IMR-90 (cell line): ENCODE measurements around the gene LCAT. TPM values are rescaled to one million over a fixed set of nuclear protein-coding genes. Genes with fewer than 3 reads are reported as not detected.

Source experiments
- ATAC-seq: fragments of 200-7000 bp; cut with Tn5 transposase; 2 replicates; pipeline ENCODE4 v1.9.1; 2020; ENCODE audit warnings: low read depth, mild to moderate bottlenecking, moderate library complexity
- BruUV-seq: library from RNA; stranded (reverse); fragments of 400-500 nt; replicated peaks from 2 replicates; lab custom pipeline; 2021; lab: Mats Ljungman, UMichigan
- CTCF ChIA-PET: fragments of 300-600 bp; formaldehyde crosslinking; extraction: SDS; loops from one replicate; lab custom pipeline; 2021; ENCODE audit warnings: antibody characterized with exemption; lab: Yijun Ruan, JAX
- POLR2A ChIA-PET: fragments of 300-600 bp; sonication (Branson Sonifier 250); formaldehyde crosslinking; loops from one replicate; lab custom pipeline; 2022; ENCODE audit warnings: antibody characterized with exemption; ENCODE audit not compliant: unreplicated experiment; lab: Charles Lee
- DNase-seq: peaks from one replicate; pipeline ENCODE4 v3.0.0; 2013
- H2AFZ ChIP-seq: replicated peaks from 2 replicates; pipeline ENCODE3; 2013; ENCODE audit warnings: low read length, mild to moderate bottlenecking; ENCODE audit not compliant: poor library complexity
- H2AK5ac ChIP-seq: 2 replicates; pipeline ENCODE4 v1.6.1; 2013; ENCODE audit warnings: low read depth, low read length, inconsistent platforms
- H2AK9ac ChIP-seq: replicated peaks from 2 replicates; pipeline ENCODE3; 2013; ENCODE audit warnings: mild to moderate bottlenecking, low read depth, low read length, moderate library complexity; ENCODE audit not compliant: poor library complexity
- H2BK120ac ChIP-seq: 2 replicates; pipeline ENCODE4 v1.6.1; 2013; ENCODE audit warnings: low read depth, low read length, inconsistent platforms
- H2BK15ac ChIP-seq: 3 replicates; pipeline ENCODE4 v1.6.1; 2013; ENCODE audit warnings: low read depth, low read length, inconsistent platforms
- H2BK20ac ChIP-seq: 2 replicates; pipeline ENCODE4 v1.6.1; 2013; ENCODE audit warnings: low read depth, mild to moderate bottlenecking, inconsistent platforms, low read length, moderate library complexity
- H2BK5ac ChIP-seq: 2 replicates; pipeline ENCODE4 v1.6.1; 2013; ENCODE audit warnings: mild to moderate bottlenecking, low read depth, low read length, inconsistent platforms; ENCODE audit not compliant: poor library complexity, severe bottlenecking
- H3K14ac ChIP-seq: replicated peaks from 2 replicates; pipeline ENCODE4 v1.6.1; 2013; ENCODE audit warnings: low read depth, low read length, inconsistent platforms
- H3K18ac ChIP-seq: 2 replicates; pipeline ENCODE4 v1.6.1; 2013; ENCODE audit warnings: low read depth, low read length, control low read depth
- H3K23ac ChIP-seq: 2 replicates; pipeline ENCODE4 v1.6.1; 2013; ENCODE audit warnings: low read depth, low read length, inconsistent platforms
- H3K27ac ChIP-seq: 2 replicates; pipeline ENCODE4 v1.5.1; 2013; ENCODE audit warnings: mild to moderate bottlenecking, control low read depth, low read length; ENCODE audit not compliant: insufficient read depth
- H3K27me3 ChIP-seq: 2 replicates; pipeline ENCODE4 v1.6.1; 2013; ENCODE audit warnings: low read length; ENCODE audit not compliant: control insufficient read depth, insufficient read depth
- H3K36me3 ChIP-seq: 2 replicates; pipeline ENCODE4 v1.6.1; 2013; ENCODE audit warnings: low read length, mixed read lengths; ENCODE audit not compliant: control insufficient read depth, insufficient read depth
- H3K4ac ChIP-seq: 2 replicates; pipeline ENCODE4 v1.6.1; 2013; ENCODE audit warnings: low read depth, low read length, inconsistent platforms
- H3K4me1 ChIP-seq: 2 replicates; pipeline ENCODE4 v1.6.1; 2013; ENCODE audit warnings: low read length, mixed read lengths; ENCODE audit not compliant: control insufficient read depth, insufficient read depth
- H3K4me2 ChIP-seq: 2 replicates; pipeline ENCODE4 v1.6.1; 2013; ENCODE audit warnings: low read depth, mild to moderate bottlenecking, control low read depth, low read length, moderate library complexity
- H3K4me3 ChIP-seq: 2 replicates; pipeline ENCODE4 v1.5.1; 2013; ENCODE audit warnings: low read depth, mild to moderate bottlenecking, control low read depth, low read length, moderate library complexity; ENCODE audit not compliant: insufficient read depth
- H3K56ac ChIP-seq: 2 replicates; pipeline ENCODE4 v1.6.1; 2013; ENCODE audit warnings: low read length, inconsistent platforms; ENCODE audit not compliant: insufficient read depth; ENCODE audit errors: extremely low read depth
- H3K79me1 ChIP-seq, 2 experiments: 2 replicates each; pipeline ENCODE4 v1.6.1; 2013; ENCODE audit warnings: low read length in 2 of 2, inconsistent platforms in 1 of 2, low read depth in 1 of 2
- H3K9ac ChIP-seq: 2 replicates; pipeline ENCODE4 v1.6.1; 2013; ENCODE audit warnings: low read depth, low read length, control low read depth
- H3K9me1 ChIP-seq: 2 replicates; pipeline ENCODE4 v1.6.1; 2013; ENCODE audit warnings: low read length, inconsistent platforms; ENCODE audit not compliant: insufficient read depth
- H3K9me3 ChIP-seq: 2 replicates; pipeline ENCODE4 v1.6.1; 2013; ENCODE audit warnings: low read length; ENCODE audit not compliant: control insufficient read depth, insufficient read depth
- H4K20me1 ChIP-seq: 2 replicates; pipeline ENCODE4 v1.6.1; 2013; ENCODE audit warnings: low read length, inconsistent platforms; ENCODE audit not compliant: insufficient read depth
- H4K5ac ChIP-seq: 2 replicates; pipeline ENCODE4 v1.6.1; 2013; ENCODE audit warnings: mild to moderate bottlenecking, low read depth, low read length, control low read depth
- H4K8ac ChIP-seq, 2 experiments: 2 replicates each; pipeline ENCODE4 v1.6.1; 2013; ENCODE audit warnings: low read depth in 2 of 2, low read length in 2 of 2, control low read depth in 1 of 2, inconsistent platforms in 1 of 2
- H4K91ac ChIP-seq: 2 replicates; pipeline ENCODE4 v1.6.1; 2013; ENCODE audit warnings: low read depth, low read length, inconsistent platforms; ENCODE audit not compliant: insufficient read depth
- BHLHE40 ChIP-seq: fragments of 150-350 bp; IDR thresholded peaks from 2 replicates; pipeline ENCODE4 v1.6.1; 2016; ENCODE audit warnings: mild to moderate bottlenecking, low read depth, low read length
- CEBPB ChIP-seq: IDR thresholded peaks from 2 replicates; pipeline ENCODE4 v1.6.1; 2012; ENCODE audit warnings: low read depth, low read length, improper control_type of control experiment
- CHD1 ChIP-seq: IDR thresholded peaks from 2 replicates; pipeline ENCODE4 v1.6.1; 2012; ENCODE audit warnings: low read depth, low read length, improper control_type of control experiment
- CTCF ChIP-seq: conservative IDR thresholded peaks from 2 replicates; pipeline ENCODE4 v1.5.1; 2012; ENCODE audit warnings: mild to moderate bottlenecking, low read depth, low read length, improper control_type of control experiment
- FOS ChIP-seq: fragments of 150-350 bp; IDR thresholded peaks from 2 replicates; pipeline ENCODE4 v1.6.1; 2016; ENCODE audit warnings: low read depth, low read length
- MAZ ChIP-seq: IDR thresholded peaks from 2 replicates; pipeline ENCODE4 v1.6.1; 2012; ENCODE audit warnings: low read depth, mild to moderate bottlenecking, low read length, improper control_type of control experiment, moderate library complexity, borderline replicate concordance
- NFE2L2 ChIP-seq: fragments of 150-350 bp; IDR thresholded peaks from 2 replicates; pipeline ENCODE4 v1.6.1; 2016; ENCODE audit warnings: low read depth, mild to moderate bottlenecking, low read length
- RAD21 ChIP-seq: IDR thresholded peaks from 2 replicates; pipeline ENCODE4 v1.6.1; 2012; ENCODE audit warnings: low read length, improper control_type of control experiment
- RCOR1 ChIP-seq: IDR thresholded peaks from 2 replicates; pipeline ENCODE4 v1.6.1; 2012; ENCODE audit warnings: mild to moderate bottlenecking, low read length, improper control_type of control experiment; ENCODE audit not compliant: insufficient replicate concordance
- RFX5 ChIP-seq: IDR thresholded peaks from 2 replicates; pipeline ENCODE4 v1.8.0; 2012; ENCODE audit warnings: low read depth, mild to moderate bottlenecking, low read length, moderate library complexity
- SMC3 ChIP-seq: fragments of 150-350 bp; IDR thresholded peaks from 2 replicates; pipeline ENCODE4 v1.6.1; 2016; ENCODE audit warnings: low read depth, mild to moderate bottlenecking, antibody characterized with exemption, low read length, moderate library complexity
- USF2 ChIP-seq: fragments of 150-350 bp; IDR thresholded peaks from 2 replicates; pipeline ENCODE4 v1.6.1; 2017; ENCODE audit warnings: mild to moderate bottlenecking, antibody characterized with exemption, low read length, low read depth
- WGBS, 2 experiments: methylation state at CpG; one replicate each; pipeline versions ENCODE4 v1.1.5 to v1.1.7; 2013; ENCODE audit warnings: missing lambda C conversion rate in 2 of 2; ENCODE audit not compliant: insufficient read length in 1 of 2; ENCODE audit errors: extremely low coverage in 2 of 2; 5-methylcytosine and 5-hydroxymethylcytosine counted together
- dilution Hi-C: fragments of 300-500 bp; cut with HindIII; formaldehyde crosslinking; loops from one replicate; pipeline ENCODE4 v1.14.3; 2018; ENCODE audit warnings: low sequenced_read_pairs; ENCODE audit not compliant: unreplicated experiment
- in situ Hi-C: fragments of 300-500 bp; cut with MboI; formaldehyde crosslinking; loops from 3 replicates; pipeline ENCODE4 v1.14.3; 2019; ENCODE audit warnings: low sequenced_read_pairs, inconsistent platforms, mixed read lengths
- intact Hi-C: fragments of 100-400 bp; cut with micrococcal nuclease; formaldehyde crosslinking; loops from 2 replicates; pipeline ENCODE4 v1.10.0; 2022
- polyA plus RNA-seq, 3 experiments: library from polyadenylated mRNA; depleted of rRNA; stranded (reverse); fragments of >200 nt; gene quantifications; 2 replicates each; pipeline ENCODE4 v1.2.3, GENCODE V29; 2012; ENCODE audit warnings: low replicate concordance in 1 of 3
- total RNA-seq: library from RNA; depleted of rRNA; stranded (reverse); fragments of >200 nt; gene quantifications from 2 replicates; pipeline ENCODE4 v1.2.3, GENCODE V29; 2012
- TF ChIP-seq, protein P1 (sequence below): fragments of 150-350 bp; IDR thresholded peaks from 2 replicates; pipeline ENCODE4 v1.6.1; 2016; ENCODE audit warnings: low read depth, mild to moderate bottlenecking, low read length, moderate library complexity, borderline replicate concordance

Gene LCAT
- total and polyA plus RNA-seq, 2 of the 4 experiments (the other 2 are of a cell fraction) = 1.4 to 18.8 TPM

GRCh38 chr16:67928561-67929364 is 15.2 kb downstream of the LCAT start:
- Histone ChIP-seq H2BK15ac (no peak overlapping the region), H2BK120ac (no peak overlapping the region), H3K27me3 (no peaks in the 10 kb centered on the region), H3K56ac (no peak overlapping the region), H4K8ac (no peak overlapping the region), H3K4ac (no peak overlapping the region), H3K27ac (no peak overlapping the region), H2BK20ac (no peak overlapping the region), H3K9me1 (no peaks in the 10 kb centered on the region), H3K14ac (no peak overlapping the region), H3K18ac (no peak overlapping the region), H4K20me1 (peaks cover 34% of the 10 kb centered on the region), H2AK9ac (peak overlapping the region; percentile 87), H3K9me3 (no peaks in the 10 kb centered on the region), H4K91ac (no peak overlapping the region), H3K36me3 (peaks cover 27% of the 10 kb centered on the region), H3K4me2 (no peak overlapping the region), H4K5ac (no peak overlapping the region), H3K23ac (no peak overlapping the region), H3K79me1 (peaks cover 5 to 22% of the 10 kb centered on the region in 2 experiments; a peak in 2 of 4 replicates), H3K4me1 (no peaks in the 10 kb centered on the region), H2BK5ac (no peak overlapping the region), H2AFZ (peak overlapping the region; percentile 86), H3K9ac (no peak overlapping the region), H3K4me3 (no peak overlapping the region), H2AK5ac (no peak overlapping the region)
- in situ Hi-C loops = loop anchor here (5.0 to 25.0 kb wide), 3 partner anchors 116 to 391 kb away; partner anchors contain the start of gene RIPOR1
- intact Hi-C loops = loop anchor here (1.0 to 2.0 kb wide), 5 partner anchors 45 to 407 kb away; partner anchors contain the start of gene THAP11
- ATAC-seq = peak; percentile 92
- CTCF ChIA-PET = interaction anchor here (0.6 to 1.0 kb wide), 3 partner anchors 26 to 246 kb away, joined by 3 read pairs; no protein-coding TSS in a partner anchor
- 0% methylated on average over 1 of the region's 16 CpGs; no CpG with 5 or more reads in 1 of the 2 experiments for WGBS, 2 experiments
- peak; percentile 43 for DNase-seq
- POLR2A ChIA-PET = interaction anchor here (0.5 kb wide), 1 partner anchor 109 kb away, joined by 3 read pairs; no protein-coding TSS in a partner anchor
- BruUV-seq = TSS peak; percentile 26
- dilution Hi-C loops = no loop called here
- TF ChIP-seq CTCF = peak; percentile 87
- no peak for TF ChIP-seq RCOR1
- TF ChIP-seq USF2 = no peak
- no peak for TF ChIP-seq MAZ
- TF ChIP-seq RFX5 = no peak
- no peak for TF ChIP-seq CHD1
- TF ChIP-seq, protein P1, sequence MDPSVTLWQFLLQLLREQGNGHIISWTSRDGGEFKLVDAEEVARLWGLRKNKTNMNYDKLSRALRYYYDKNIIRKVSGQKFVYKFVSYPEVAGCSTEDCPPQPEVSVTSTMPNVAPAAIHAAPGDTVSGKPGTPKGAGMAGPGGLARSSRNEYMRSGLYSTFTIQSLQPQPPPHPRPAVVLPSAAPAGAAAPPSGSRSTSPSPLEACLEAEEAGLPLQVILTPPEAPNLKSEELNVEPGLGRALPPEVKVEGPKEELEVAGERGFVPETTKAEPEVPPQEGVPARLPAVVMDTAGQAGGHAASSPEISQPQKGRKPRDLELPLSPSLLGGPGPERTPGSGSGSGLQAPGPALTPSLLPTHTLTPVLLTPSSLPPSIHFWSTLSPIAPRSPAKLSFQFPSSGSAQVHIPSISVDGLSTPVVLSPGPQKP = no peak
- no peak for TF ChIP-seq NFE2L2
- TF ChIP-seq RAD21 = peak; percentile 94
- no peak for TF ChIP-seq BHLHE40
- peak; percentile 91 for TF ChIP-seq SMC3
- TF ChIP-seq FOS = no peak
- TF ChIP-seq CEBPB = no peak
